ENCODE data around the gene STRIP1.

Gene STRIP1

DNA sequence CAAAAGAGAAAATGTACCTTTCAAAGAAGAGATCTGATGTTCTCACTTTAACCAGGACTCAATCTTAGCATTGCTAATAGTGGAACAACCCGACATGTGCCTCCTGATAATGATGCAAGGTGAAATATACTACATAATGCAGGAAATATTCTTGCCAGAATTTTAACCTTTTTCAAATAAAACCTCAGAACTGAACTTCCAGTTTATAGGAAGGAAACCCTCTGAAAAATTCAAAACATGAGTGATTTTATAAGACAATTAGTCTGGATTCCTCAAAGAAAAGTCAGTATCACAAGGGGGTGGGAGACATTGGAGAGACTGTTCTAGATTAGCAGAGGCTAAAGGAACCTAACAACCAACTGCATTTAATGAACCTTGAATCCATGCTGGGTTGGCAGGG, 31.7 kb upstream of the STRIP1 start:
- no peak for TF ChIP-seq CTCF (IDR thresholded peaks at IDR 0.05; ENCODE audit: low read depth, low read length, missing control alignments)
- no peak for DNase-seq (ENCODE audit: extremely low read depth, low read depth)
- H3K4me3 ChIP-seq (replicated peaks; ENCODE audit: low read depth, low read length), result no peak overlapping the region

GRCh38 chr1:110003747-110004428, 30.5 kb upstream of the STRIP1 start:
- DNase-seq (ENCODE audit: extremely low read depth, low read depth), result peak; percentile 87
- H3K4me3 ChIP-seq (replicated peaks; ENCODE audit: low read depth, low read length), result peak overlapping the region; percentile 16
- TF ChIP-seq CTCF (IDR thresholded peaks at IDR 0.05; ENCODE audit: low read depth, low read length, missing control alignments), result no peak

DNA sequence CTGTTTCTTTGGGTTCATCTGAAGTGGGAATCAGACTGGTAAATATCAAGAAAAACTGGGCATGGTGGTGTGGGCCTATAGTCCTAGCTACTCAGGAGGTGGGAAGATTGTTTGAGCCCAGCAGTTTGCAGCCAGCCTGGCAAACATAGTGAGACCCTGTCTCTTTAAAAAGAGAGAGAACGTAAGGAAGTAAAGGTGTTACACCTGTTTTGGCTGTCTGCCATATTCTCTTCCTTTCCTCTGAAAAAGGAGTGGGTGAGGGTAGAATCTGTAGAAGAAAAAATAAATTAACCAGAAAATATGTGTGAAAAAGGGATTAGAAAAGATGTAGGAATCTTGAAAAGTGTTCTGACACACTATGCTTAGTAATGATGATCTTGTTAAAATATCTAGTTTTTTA, 29.8 kb upstream of the STRIP1 start:
- DNase-seq (ENCODE audit: extremely low read depth, low read depth), result no peak
- TF ChIP-seq CTCF (IDR thresholded peaks at IDR 0.05; ENCODE audit: low read depth, low read length, missing control alignments), result no peak
- H3K4me3 ChIP-seq (replicated peaks; ENCODE audit: low read depth, low read length), result peak overlapping the region; percentile 16

DNA sequence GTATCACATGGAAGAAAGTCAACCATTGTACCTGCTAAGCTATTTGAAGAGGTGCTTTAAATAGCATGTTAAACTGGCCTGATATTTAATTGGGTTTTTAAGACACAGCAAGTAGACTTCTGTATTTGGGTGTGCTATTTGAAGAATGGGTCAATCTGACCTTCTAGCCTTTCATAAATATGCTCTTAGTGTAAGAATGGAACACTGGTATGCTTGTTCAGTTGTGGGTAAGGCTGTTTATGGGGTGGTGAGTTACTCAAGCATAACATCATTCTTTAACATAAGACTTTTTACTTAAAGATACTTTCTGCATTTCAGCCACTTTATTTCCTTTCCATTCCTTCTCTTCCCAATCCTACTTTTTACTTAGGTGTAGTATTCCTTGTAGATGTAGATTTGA, 28.5 kb upstream of the STRIP1 start:
- DNase-seq (ENCODE audit: extremely low read depth, low read depth), result no peak
- no peak for TF ChIP-seq CTCF (IDR thresholded peaks at IDR 0.05; ENCODE audit: low read depth, low read length, missing control alignments)
- no peak overlapping the region for H3K4me3 ChIP-seq (replicated peaks; ENCODE audit: low read depth, low read length)

DNA sequence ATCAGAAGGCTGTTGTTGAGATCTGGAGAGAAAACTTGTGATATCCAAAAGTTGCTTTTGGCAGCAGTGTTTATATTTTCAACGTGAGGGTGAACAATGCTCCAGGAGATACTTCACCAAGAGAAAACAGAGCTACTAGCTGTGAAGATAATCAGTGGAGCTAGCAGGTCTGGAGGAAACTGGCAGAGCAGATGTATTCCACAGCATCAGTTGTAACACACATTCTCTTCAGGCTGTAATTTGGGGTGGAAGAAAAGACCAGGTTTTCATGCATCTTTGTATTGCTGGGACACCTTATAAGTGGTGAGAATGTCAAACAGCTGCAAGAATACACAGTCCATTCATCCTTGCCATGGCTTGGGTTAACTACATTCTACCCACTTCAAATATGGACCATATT, 27.9 kb upstream of the STRIP1 start:
- no peak overlapping the region for H3K4me3 ChIP-seq (replicated peaks; ENCODE audit: low read depth, low read length)
- no peak for DNase-seq (ENCODE audit: extremely low read depth, low read depth)
- no peak for TF ChIP-seq CTCF (IDR thresholded peaks at IDR 0.05; ENCODE audit: low read depth, low read length, missing control alignments)

DNA sequence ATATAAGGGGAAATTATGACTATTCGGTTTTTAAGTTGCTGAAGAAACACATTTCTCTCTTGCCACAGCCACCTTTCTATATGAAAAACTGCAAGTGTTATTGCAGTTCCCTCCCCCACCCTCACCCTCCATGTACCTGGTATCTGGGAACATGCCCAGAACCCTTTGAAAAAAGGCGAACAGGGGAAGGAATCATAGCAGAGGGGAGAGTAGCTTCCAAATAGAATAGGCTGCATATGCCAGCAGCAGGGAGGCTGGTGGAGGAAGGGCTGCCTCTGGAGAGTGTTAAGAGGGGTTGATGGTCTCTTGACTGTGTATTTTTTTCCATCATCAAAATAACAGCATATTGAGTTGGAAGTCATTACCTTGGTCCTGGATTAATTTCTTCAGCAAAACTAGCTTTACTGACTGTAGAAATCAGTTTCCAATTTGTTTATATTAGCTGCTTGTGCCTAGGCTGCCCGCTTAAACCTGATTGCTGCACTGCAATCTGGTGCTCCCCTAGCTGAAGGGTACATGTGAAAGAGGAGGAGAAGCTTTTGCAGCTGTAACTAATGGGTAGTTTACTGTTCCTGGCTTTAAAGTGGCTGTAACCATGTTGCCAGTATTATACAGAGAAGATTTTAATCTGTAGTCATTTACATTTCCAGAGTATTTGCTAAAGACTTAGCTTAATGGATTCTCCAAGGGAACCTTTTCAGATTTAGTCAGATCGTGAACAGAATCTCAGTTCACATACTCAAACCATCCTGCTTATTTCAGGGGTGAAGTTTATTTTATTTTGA, 27.2 kb upstream of the STRIP1 start:
- no peak for DNase-seq (ENCODE audit: extremely low read depth, low read depth)
- TF ChIP-seq CTCF (IDR thresholded peaks at IDR 0.05; ENCODE audit: low read depth, low read length, missing control alignments), result no peak
- no peak overlapping the region for H3K4me3 ChIP-seq (replicated peaks; ENCODE audit: low read depth, low read length)

Data from HFF-Myc (cell line).